Colonic mucosa (tissue), 4 donors: ENCODE results near the gene FBXW8. TPM values are rescaled to one million over a fixed set of nuclear protein-coding genes. Genes with fewer than 3 reads are reported as not detected.

Experiments used
- DNase-seq: peaks from one replicate; pipeline ENCODE4 v3.0.0-alpha.2; 2020
- H3K27ac ChIP-seq: fragments of 200-600 bp; one replicate; pipeline ENCODE4 v1.8.0; 2021
- H3K27me3 ChIP-seq: fragments of 200-600 bp; one replicate; pipeline ENCODE4 v1.8.0; 2021
- H3K36me3 ChIP-seq: fragments of 200-600 bp; one replicate; pipeline ENCODE4 v1.8.0; 2021
- H3K4me1 ChIP-seq: fragments of 200-600 bp; one replicate; pipeline ENCODE4 v1.8.0; 2021; ENCODE audit warnings: mild to moderate bottlenecking
- H3K4me3 ChIP-seq: fragments of 200-600 bp; one replicate; pipeline ENCODE4 v1.8.0; 2021
- H3K9ac ChIP-seq, 2 donors: one replicate each; pipeline ENCODE4 v1.7.0; 2013; ENCODE audit warnings: control low read depth in 2 of 2, low read depth in 2 of 2, low read length in 2 of 2
- H3K9me3 ChIP-seq: fragments of 200-600 bp; one replicate; pipeline ENCODE4 v1.8.0; 2021
- CTCF ChIP-seq: fragments of 200-600 bp; IDR thresholded peaks from one replicate; pipeline ENCODE4 v1.8.0; 2022; ENCODE audit warnings: antibody characterized with exemption, mild to moderate bottlenecking
- intact Hi-C: fragments of 100-400 bp; cut with DNase I; formaldehyde crosslinking; loops from one replicate; pipeline ENCODE4 v1.14.1; 2022
- total RNA-seq, 2 donors: library from RNA; stranded (reverse); fragmentation: NEBNext Ultra II Directional in 1 of 2; extraction: Animal tissue kit (Norgen Biotek cat#: 25700) in 1 of 2; gene quantifications; one replicate each; pipeline ENCODE4 v1.2.1, GENCODE V29; 2021
- donor health status: healthy.
- donor health status: DM: no; HTN: no; CAD: no.
- donor health status: DM: no; HTN: no; CAD: no.

Gene FBXW8
- total RNA-seq, 2 donors from 2014 or later, result 11.1 to 13.7 TPM

GRCh38 chr12:117018685-117019084 lies 107.9 kb downstream of the FBXW8 start:
- Histone ChIP-seq H3K27me3 (no peaks in the 10 kb centered on the region), H3K9ac (no peak overlapping the region), H3K4me1 (no peaks in the 10 kb centered on the region), H3K9me3 (no peaks in the 10 kb centered on the region), H3K27ac (no peak overlapping the region), H3K4me3 (no peak overlapping the region), H3K36me3 (no peaks in the 10 kb centered on the region)
- DNase-seq, result no peak
- intact Hi-C loops, result no loop called here
- TF ChIP-seq CTCF, result no peak

- Histone ChIP-seq H3K27ac (no peak overlapping the region), H3K36me3 (no peaks in the 10 kb centered on the region), H3K4me1 (no peaks in the 10 kb centered on the region), H3K9ac (no peak overlapping the region), H3K9me3 (no peaks in the 10 kb centered on the region), H3K4me3 (no peak overlapping the region), H3K27me3 (no peaks in the 10 kb centered on the region)
- no peak for DNase-seq
- TF ChIP-seq CTCF, result no peak
- intact Hi-C loops, result no loop called here
These were observed 109.1 kb downstream of the FBXW8 start for GRCh38 chr12:117019866-117020265.

- Histone ChIP-seq H3K27me3 (no peaks in the 10 kb centered on the region), H3K4me1 (no peaks in the 10 kb centered on the region), H3K27ac (no peak overlapping the region), H3K9ac (no peak overlapping the region), H3K4me3 (no peak overlapping the region), H3K9me3 (no peaks in the 10 kb centered on the region), H3K36me3 (no peaks in the 10 kb centered on the region)
- intact Hi-C loops, result no loop called here
- no peak for TF ChIP-seq CTCF
- no peak for DNase-seq
These were observed 109.9 kb downstream of the FBXW8 start for GRCh38 chr12:117020536-117021220.

GRCh38 chr12:117022465-117022864 lies 111.7 kb downstream of the FBXW8 start:
- intact Hi-C loops, result no loop called here
- no peak overlapping the region for H3K27ac ChIP-seq

More at GRCh38 chr12:117022465-117022864, 111.7 kb downstream of the FBXW8 start:
- Histone ChIP-seq H3K36me3 (no peaks in the 10 kb centered on the region), H3K9me3 (no peaks in the 10 kb centered on the region), H3K9ac (no peak overlapping the region), H3K27me3 (no peaks in the 10 kb centered on the region), H3K4me3 (no peak overlapping the region), H3K4me1 (no peaks in the 10 kb centered on the region)
- no peak for TF ChIP-seq CTCF
- DNase-seq, result no peak
